HFF-Myc (cell line): Measurements from ENCODE around the gene DNAJB11.

Source experiments
- DNase-seq: peaks from one replicate; pipeline ENCODE4 v3.0.0-alpha.2; 2011; ENCODE audit warnings: low read depth; ENCODE audit errors: extremely low read depth
- H3K4me3 ChIP-seq: replicated peaks from 2 replicates; pipeline ENCODE4 v1.5.1; 2011; ENCODE audit warnings: low read depth, mild to moderate bottlenecking, control low read depth, low read length
- CTCF ChIP-seq: IDR thresholded peaks from 2 replicates; pipeline ENCODE4 v1.5.1; 2012; ENCODE audit warnings: mild to moderate bottlenecking, low read depth, low read length, control low read depth; ENCODE audit errors: missing control alignments

The DNAJB11 gene

GRCh38 chr3:186616299-186616617 is 45.7 kb downstream of the DNAJB11 start:
- DNase-seq, result no peak
- no peak for TF ChIP-seq CTCF
- no peak overlapping the region for H3K4me3 ChIP-seq

- TF ChIP-seq CTCF, result peak; percentile 90
- peak; percentile 94 for DNase-seq
- H3K4me3 ChIP-seq, result no peak overlapping the region
Observed at GRCh38 chr3:186617036-186617946, 46.8 kb downstream of the DNAJB11 start.

- no peak for TF ChIP-seq CTCF
- no peak for DNase-seq
- no peak overlapping the region for H3K4me3 ChIP-seq
Observed at GRCh38 chr3:186618318-186618938, 47.9 kb downstream of the DNAJB11 start.

GRCh38 chr3:186619787-186620212 is 49.3 kb downstream of the DNAJB11 start:
- no peak for DNase-seq
- no peak for TF ChIP-seq CTCF
- no peak overlapping the region for H3K4me3 ChIP-seq

- DNase-seq, result no peak
- no peak overlapping the region for H3K4me3 ChIP-seq
- TF ChIP-seq CTCF, result no peak
Observed at GRCh38 chr3:186620213-186621092, 49.9 kb downstream of the DNAJB11 start.

GRCh38 chr3:186621894-186622650 is 51.6 kb downstream of the DNAJB11 start:
- no peak for TF ChIP-seq CTCF
- no peak for DNase-seq
- H3K4me3 ChIP-seq, result no peak overlapping the region
